ENCODE measurements around the gene BACE1.
"Not testable (repeated sequence)": the region's sequence is repeated elsewhere in the genome, so short reads cannot be mapped to it uniquely, and the experiment has no call there.

Gene BACE1

GRCh38 chr11:117328375-117329010, 12.4 kb upstream of the BACE1 start:
- Histone ChIP-seq H3K4me3 (peak overlapping the region; percentile 84), H4K20me1 (no peaks in the 10 kb centered on the region; the same call in 1 of the 2 replicates), H3K9ac (peak overlapping the region; percentile 87), H3K27ac (peak overlapping the region; percentile 65), H3K27me3 (no peaks in the 10 kb centered on the region), H3K4me2 (peak overlapping the region; percentile 96), H3K36me3 (no peaks in the 10 kb centered on the region), H3K4me1 (peaks cover 16% of the 10 kb centered on the region), H3K9me3 (no peaks in the 10 kb centered on the region)
- TF ChIP-seq Cebpa-rat (IDR thresholded peaks at IDR 0.05) = no peak

- H3K4me2 ChIP-seq = peak within 1 kb of the TSS; percentile 96
- H3K4me1 ChIP-seq = peaks cover 14% of the 10 kb centered on the region
- no peaks in the 10 kb centered on the region for H3K9me3 ChIP-seq
- no peaks in the 10 kb centered on the region for H3K27me3 ChIP-seq
- no peak for TF ChIP-seq Cebpa-rat (IDR thresholded peaks at IDR 0.05)
- H3K27ac ChIP-seq = peak within 1 kb of the TSS; percentile 65
- H3K36me3 ChIP-seq = no peaks in the 10 kb centered on the region
- H3K4me3 ChIP-seq = peak within 1 kb of the TSS; percentile 84
- H4K20me1 ChIP-seq = no peaks in the 10 kb centered on the region; the same call in 1 of the 2 replicates
- peak within 1 kb of the TSS; percentile 87 for H3K9ac ChIP-seq
Observed at GRCh38 chr11:117327567-117328374, 11.7 kb upstream of the BACE1 start, which contains the start of gene CEP164. CEP164 (plus strand) TSS chr11:117327854; CDS start chr11:117338587, 10,733 bp downstream.

DNA sequence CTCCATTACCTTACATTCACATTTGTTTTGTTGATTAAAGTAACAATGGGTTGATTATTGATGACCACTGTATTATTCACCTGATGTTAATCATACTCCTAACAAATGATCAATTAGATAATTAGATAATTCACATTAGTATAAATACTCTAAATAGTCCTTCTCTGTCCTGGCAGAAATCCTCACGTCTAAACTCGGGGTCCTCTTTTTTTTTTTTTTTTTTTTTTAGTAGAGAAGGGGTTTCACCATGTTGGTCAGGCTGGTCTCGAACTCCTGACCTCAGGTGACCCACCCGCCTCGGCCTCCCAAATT, 11.2 kb upstream of the BACE1 start:
- not testable (repeated sequence) for H3K9me3 ChIP-seq, H3K27me3 ChIP-seq, H3K36me3 ChIP-seq, H3K27ac ChIP-seq, H4K20me1 ChIP-seq
- H3K4me2 ChIP-seq = peak overlapping the region; percentile 96
- peak overlapping the region; percentile 87; the same call in 1 of the 2 replicates for H3K9ac ChIP-seq
- H3K4me1 ChIP-seq = peaks cover 14% of the 10 kb centered on the region
- peak overlapping the region; percentile 84 for H3K4me3 ChIP-seq

DNA sequence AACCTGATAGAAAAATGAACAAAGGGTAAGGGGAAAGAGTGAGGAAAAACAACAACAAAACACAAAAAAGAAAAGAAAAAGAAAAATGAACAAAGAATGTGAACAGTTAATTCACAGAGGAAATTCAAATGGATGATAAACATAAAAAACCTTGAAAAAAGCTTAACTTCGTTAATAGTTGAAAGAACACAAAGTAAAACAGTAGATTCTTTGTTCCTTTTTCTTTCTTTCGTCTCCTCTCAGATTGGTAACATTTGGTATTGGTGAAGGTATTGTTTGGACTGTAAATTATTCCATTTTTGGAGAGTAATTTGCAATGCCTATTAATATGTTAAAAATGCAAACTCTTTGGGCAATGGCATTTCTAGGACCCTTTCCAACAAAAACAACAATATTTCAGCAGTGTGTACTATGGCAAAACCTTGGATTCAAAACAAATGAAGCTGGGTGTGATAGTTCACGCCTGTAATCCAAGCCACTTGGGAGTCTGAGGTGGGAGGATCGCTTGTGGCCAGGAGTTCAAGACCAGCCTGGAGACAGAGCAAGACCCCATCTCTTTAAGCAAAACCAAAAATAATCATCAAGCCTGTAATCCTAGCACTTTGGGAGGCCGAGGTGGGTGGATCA, 3.3 kb upstream of the BACE1 start:
- no peak overlapping the region for H3K4me2 ChIP-seq
- no peaks in the 10 kb centered on the region for H3K9me3 ChIP-seq
- no peak overlapping the region for H3K4me3 ChIP-seq
- TF ChIP-seq Cebpa-rat (IDR thresholded peaks at IDR 0.05) = no peak
- no peak overlapping the region for H3K27ac ChIP-seq
- H3K36me3 ChIP-seq = no peaks in the 10 kb centered on the region
- H4K20me1 ChIP-seq = no peaks in the 10 kb centered on the region
- peaks cover 10% of the 10 kb centered on the region for H3K4me1 ChIP-seq
- H3K27me3 ChIP-seq = peaks cover 35% of the 10 kb centered on the region
- no peak overlapping the region for H3K9ac ChIP-seq

GRCh38 chr11:117318738-117319137, 2.7 kb upstream of the BACE1 start:
- no peak for TF ChIP-seq Cebpa-rat (IDR thresholded peaks at IDR 0.05)
- Histone ChIP-seq H3K4me1 (peaks cover 10% of the 10 kb centered on the region), H3K4me2 (no peak overlapping the region), H4K20me1 (no peaks in the 10 kb centered on the region), H3K9me3 (no peaks in the 10 kb centered on the region), H3K27ac (no peak overlapping the region), H3K4me3 (no peak overlapping the region), H3K27me3 (peaks cover 40% of the 10 kb centered on the region), H3K36me3 (no peaks in the 10 kb centered on the region), H3K9ac (no peak overlapping the region)

- H3K9me3 ChIP-seq = no peaks in the 10 kb centered on the region
- TF ChIP-seq Cebpa-rat (IDR thresholded peaks at IDR 0.05) = no peak
- peaks cover 10% of the 10 kb centered on the region for H3K4me1 ChIP-seq
- peak overlapping the region; percentile 99 for H3K4me2 ChIP-seq
- H3K36me3 ChIP-seq = no peaks in the 10 kb centered on the region
- H3K4me3 ChIP-seq = peak overlapping the region; percentile 81
- H3K9ac ChIP-seq = peak overlapping the region; percentile 77
- no peaks in the 10 kb centered on the region for H4K20me1 ChIP-seq
- H3K27me3 ChIP-seq = peaks cover 41% of the 10 kb centered on the region
- H3K27ac ChIP-seq = peak overlapping the region; percentile 53; the same call in 1 of the 2 replicates
Observed at GRCh38 chr11:117315285-117316196, 515 bp downstream of the BACE1 start.

DNA sequence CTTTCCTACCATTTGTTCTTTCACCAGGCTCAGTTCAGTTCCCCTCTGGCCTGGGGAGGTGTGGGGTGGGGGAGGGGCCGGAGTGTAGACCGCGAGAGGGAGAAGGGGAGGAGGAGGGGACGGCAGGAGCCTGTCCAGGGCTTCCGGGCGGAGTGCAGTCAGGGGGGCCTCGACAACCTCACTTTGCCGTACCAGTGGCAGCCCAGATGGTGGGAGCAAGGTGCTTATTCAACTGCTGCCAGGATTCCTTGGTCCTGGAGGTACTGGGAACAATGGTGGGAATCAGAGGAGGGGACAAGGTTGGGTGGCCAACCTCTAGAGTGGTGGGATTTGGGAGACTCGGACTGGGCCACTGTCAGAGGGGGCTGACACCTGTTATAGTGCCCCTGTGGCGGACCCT, 1.2 kb downstream of the BACE1 start:
- TF ChIP-seq Cebpa-rat (IDR thresholded peaks at IDR 0.05) = no peak
- H3K4me2 ChIP-seq = peak overlapping the region; percentile 99
- no peak overlapping the region; the same call in 1 of the 2 replicates for H3K9ac ChIP-seq
- H3K27me3 ChIP-seq = peaks cover 41% of the 10 kb centered on the region
- no peaks in the 10 kb centered on the region for H3K36me3 ChIP-seq
- H4K20me1 ChIP-seq = no peaks in the 10 kb centered on the region
- H3K4me1 ChIP-seq = peaks cover 10% of the 10 kb centered on the region
- H3K9me3 ChIP-seq = no peaks in the 10 kb centered on the region
- peak overlapping the region; percentile 81 for H3K4me3 ChIP-seq
- no peak overlapping the region for H3K27ac ChIP-seq

- no peaks in the 10 kb centered on the region for H3K9me3 ChIP-seq
- H3K27me3 ChIP-seq = peaks cover 41% of the 10 kb centered on the region
- no peak overlapping the region for H3K27ac ChIP-seq
- H3K4me2 ChIP-seq = peak overlapping the region; percentile 99; the same call in 1 of the 2 replicates
- no peaks in the 10 kb centered on the region for H3K36me3 ChIP-seq
- no peak overlapping the region for H3K4me3 ChIP-seq
- peaks cover 10% of the 10 kb centered on the region for H3K4me1 ChIP-seq
- TF ChIP-seq Cebpa-rat (IDR thresholded peaks at IDR 0.05) = no peak
- H3K9ac ChIP-seq = no peak overlapping the region
- H4K20me1 ChIP-seq = no peaks in the 10 kb centered on the region
Observed at GRCh38 chr11:117313828-117314768, 2.0 kb downstream of the BACE1 start.

All from BLaER1 (cell line).